H1 (cell line): ENCODE measurements around the gene EXO1. TPM values are rescaled to one million over a fixed set of nuclear protein-coding genes. Genes with fewer than 3 reads are reported as not detected.

Experiments
- CTCF ChIA-PET: fragments of 300-600 bp; sonication (Branson Sonifier 250); formaldehyde crosslinking; loops from one replicate; lab custom pipeline; 2021; ENCODE audit not compliant: partially characterized antibody; lab: Charles Lee
- POLR2A ChIA-PET: fragments of 300-600 bp; sonication (Branson Sonifier 250); formaldehyde crosslinking; loops from one replicate; lab custom pipeline; 2021; ENCODE audit warnings: inconsistent platforms; ENCODE audit not compliant: partially characterized antibody; lab: Charles Lee
- DNase-seq, 2 experiments: peaks; one replicate each; pipeline versions ENCODE4 v3.0.0 to v3.0.0-alpha.2; 2010 to 2022; ENCODE audit warnings: low spot score in 2 of 2, low read depth in 1 of 2, mixed read lengths in 1 of 2
- FAIRE-seq: peaks from 2 replicates; lab custom pipeline; 2011; peaks lifted over from hg19 to GRCh38; lab: Jason Lieb, UNC
- H2AFZ ChIP-seq: 2 replicates; pipeline ENCODE4 v1.8.1; 2012; ENCODE audit warnings: low read length, inconsistent platforms
- H2AK5ac ChIP-seq: 2 replicates; pipeline ENCODE4 v1.6.1; 2013; ENCODE audit warnings: low read depth, low read length
- H2BK120ac ChIP-seq: replicated peaks from 2 replicates; pipeline ENCODE3; 2013; ENCODE audit warnings: low read depth, low read length, inconsistent platforms
- H2BK12ac ChIP-seq: 2 replicates; pipeline ENCODE4 v1.6.1; 2013; ENCODE audit warnings: low read depth, low read length
- H2BK15ac ChIP-seq: 2 replicates; pipeline ENCODE4 v1.6.1; 2013; ENCODE audit warnings: low read length
- H2BK20ac ChIP-seq: 2 replicates; pipeline ENCODE4 v1.6.1; 2013; ENCODE audit warnings: low read length
- H2BK5ac ChIP-seq: 2 replicates; pipeline ENCODE4 v1.6.1; 2013; ENCODE audit warnings: low read depth, low read length
- H3K14ac ChIP-seq: 2 replicates; pipeline ENCODE4 v1.6.1; 2013; ENCODE audit warnings: inconsistent platforms; ENCODE audit not compliant: insufficient read length
- H3K18ac ChIP-seq: 2 replicates; pipeline ENCODE4 v1.6.1; 2013; ENCODE audit warnings: low read length; ENCODE audit errors: extremely low read depth
- H3K23ac ChIP-seq: 2 replicates; pipeline ENCODE4 v1.6.1; 2013; ENCODE audit warnings: inconsistent platforms; ENCODE audit not compliant: insufficient read length
- H3K23me2 ChIP-seq: 2 replicates; pipeline ENCODE4 v1.6.1; 2013; ENCODE audit warnings: low read depth, low read length
- H3K27ac ChIP-seq: 2 replicates; pipeline ENCODE4 v1.6.1; 2011; ENCODE audit warnings: low read depth, low read length, inconsistent platforms
- H3K27me3 ChIP-seq, 4 experiments: replicated peaks in 1 of 4; 1 replicate in 1 of 4; 2 replicates in 3 of 4; pipeline versions ENCODE4 v1.6.1 to v1.8.1; 2011 to 2013; ENCODE audit warnings: low read length in 3 of 4, mild to moderate bottlenecking in 3 of 4, inconsistent platforms in 2 of 4, mixed read lengths in 2 of 4, moderate library complexity in 1 of 4; ENCODE audit not compliant: control insufficient read depth in 3 of 4, insufficient read depth in 3 of 4; ENCODE audit errors: extremely low read depth in 1 of 4
- H3K36me3 ChIP-seq, 4 experiments: 2 replicates each; pipeline versions ENCODE4 v1.6.1 to v1.8.1; 2011 to 2013; ENCODE audit warnings: mild to moderate bottlenecking in 4 of 4, low read length in 3 of 4, moderate library complexity in 2 of 4, control low read depth in 1 of 4, inconsistent platforms in 1 of 4; ENCODE audit not compliant: insufficient read depth in 4 of 4, control insufficient read depth in 2 of 4
- H3K4ac ChIP-seq: replicated peaks from 2 replicates; pipeline ENCODE3; 2013; ENCODE audit warnings: low read length, low read depth, mixed read lengths, inconsistent platforms; ENCODE audit not compliant: insufficient read length
- H3K4me1 ChIP-seq, 4 experiments: replicated peaks in 1 of 4; 1 replicate in 1 of 4; 2 replicates in 3 of 4; pipeline versions ENCODE4 v1.6.1 to v1.8.1; 2011 to 2013; ENCODE audit warnings: low read length in 3 of 4, inconsistent platforms in 2 of 4, mixed read lengths in 1 of 4; ENCODE audit not compliant: insufficient read depth in 4 of 4, control insufficient read depth in 3 of 4
- H3K4me2 ChIP-seq, 2 experiments: 2 replicates each; pipeline versions ENCODE4 v1.6.1 to v1.8.1; 2011 to 2013; ENCODE audit warnings: low read depth in 2 of 2, low read length in 2 of 2, control low read depth in 1 of 2, inconsistent platforms in 1 of 2, mild to moderate bottlenecking in 1 of 2; ENCODE audit not compliant: insufficient read depth in 1 of 2
- H3K4me3 ChIP-seq, 4 experiments: fragments of 200-600, 300-600 bp in 1 of 4; sonication (generic), shearing (Covaris generic), sonication (Bioruptor Twin) in 1 of 4; 2 replicates each; pipeline versions ENCODE4 v1.5.1 to v1.8.1; 2011 to 2016; ENCODE audit warnings: low read length in 4 of 4, low read depth in 3 of 4, control low read depth in 2 of 4, inconsistent platforms in 2 of 4, mild to moderate bottlenecking in 2 of 4, mixed read lengths in 1 of 4, moderate library complexity in 1 of 4; ENCODE audit not compliant: insufficient read depth in 2 of 4; ENCODE audit errors: extremely low read depth in 1 of 4
- H3K56ac ChIP-seq: replicated peaks from 2 replicates; pipeline ENCODE3; 2013; ENCODE audit warnings: low read depth, mild to moderate bottlenecking, mixed read lengths, low read length, inconsistent platforms; ENCODE audit not compliant: insufficient read length
- H3K79me1 ChIP-seq: 2 replicates; pipeline ENCODE4 v1.6.1; 2013; ENCODE audit warnings: low read depth, low read length, control low read depth
- H3K79me2 ChIP-seq, 2 experiments: 2 replicates each; pipeline versions ENCODE4 v1.6.1 to v1.8.1; 2012 to 2013; ENCODE audit warnings: low read length in 2 of 2, mild to moderate bottlenecking in 2 of 2, inconsistent platforms in 1 of 2; ENCODE audit not compliant: insufficient read depth in 2 of 2, control insufficient read depth in 1 of 2
- H3K9ac ChIP-seq, 4 experiments: replicated peaks in 1 of 4; 1 replicate in 1 of 4; 2 replicates in 3 of 4; pipeline versions ENCODE4 v1.6.1 to v1.8.1; 2011 to 2013; ENCODE audit warnings: low read depth in 3 of 4, low read length in 3 of 4, control low read depth in 2 of 4, mild to moderate bottlenecking in 2 of 4, moderate library complexity in 2 of 4, inconsistent platforms in 1 of 4; ENCODE audit errors: extremely low read depth in 1 of 4
- H3K9me3 ChIP-seq, 2 experiments: 2 replicates each; pipeline versions ENCODE4 v1.6.1 to v1.8.1; 2012 to 2013; ENCODE audit warnings: mild to moderate bottlenecking in 2 of 2, moderate library complexity in 2 of 2, control low read depth in 1 of 2, inconsistent platforms in 1 of 2, low read depth in 1 of 2, low read length in 1 of 2, mixed read lengths in 1 of 2; ENCODE audit not compliant: insufficient read depth in 2 of 2
- H4K20me1 ChIP-seq, 2 experiments: replicated peaks in 1 of 2; 2 replicates each; pipeline versions ENCODE3 to v1.8.1; 2011 to 2013; ENCODE audit warnings: inconsistent platforms in 2 of 2, low read length in 2 of 2, mild to moderate bottlenecking in 1 of 2; ENCODE audit not compliant: insufficient read depth in 2 of 2, control insufficient read depth in 1 of 2
- H4K5ac ChIP-seq: 2 replicates; pipeline ENCODE4 v1.6.1; 2013; ENCODE audit warnings: low read length, low read depth, mixed read lengths, inconsistent platforms; ENCODE audit not compliant: insufficient read length
- H4K8ac ChIP-seq: 2 replicates; pipeline ENCODE4 v1.8.0; 2013; ENCODE audit warnings: mild to moderate bottlenecking, moderate library complexity, low read length, inconsistent platforms; ENCODE audit not compliant: insufficient read depth; ENCODE audit errors: extremely low read depth
- H4K91ac ChIP-seq: replicated peaks from 2 replicates; pipeline ENCODE3; 2013; ENCODE audit warnings: low read length, mixed read lengths, inconsistent platforms; ENCODE audit not compliant: insufficient read length
- KDM5A ChIP-seq: fragments of 200-600 bp; IDR thresholded peaks from 2 replicates; pipeline ENCODE4 v1.7.1; 2012; ENCODE audit warnings: mild to moderate bottlenecking, low read length, inconsistent platforms, mixed read lengths
- NANOG ChIP-seq: IDR thresholded peaks from 2 replicates; pipeline ENCODE4 v1.6.1; 2011; ENCODE audit warnings: low read length, low read depth, mild to moderate bottlenecking, inconsistent platforms; ENCODE audit not compliant: insufficient read depth, poor library complexity, severe bottlenecking
- WGBS, 2 experiments: shearing (Covaris generic) in 1 of 2; methylation state at CpG; one replicate each; pipeline versions ENCODE4 v1.1.6 to v1.1.7; 2013 to 2015; ENCODE audit warnings: low lambda C conversion rate in 2 of 2, mixed read lengths in 2 of 2, inconsistent platforms in 1 of 2, low coverage in 1 of 2, missing lambda C conversion rate in 1 of 2; ENCODE audit not compliant: insufficient replicate concordance in 2 of 2, insufficient coverage in 1 of 2, insufficient read length in 1 of 2; ENCODE audit errors: extremely low coverage in 1 of 2, missing lambda C conversion rate in 1 of 2; 5-methylcytosine and 5-hydroxymethylcytosine counted together
- polyA plus RNA-seq, 7 experiments: library from polyadenylated mRNA; depleted of rRNA in 3 of 7; stranded (reverse) in 5 of 7; unstranded in 2 of 7; fragments of >200 nt in 5 of 7; fragments of 200-250 nt in 2 of 7; gene quantifications; 1 replicate in 5 of 7; 2 replicates in 1 of 7; 4 replicates in 1 of 7; pipeline versions ENCODE4 v1.2.1 to v1.2.3, GENCODE V29; 2011 to 2013; ENCODE audit warnings: missing spikeins in 2 of 7, mixed read lengths in 2 of 7
- total RNA-seq: library from RNA; stranded (reverse); fragmentation: NEBNext Ultra II Directional; extraction: Animal tissue kit (Norgen Biotek cat#: 25700); gene quantifications from 2 replicates; pipeline ENCODE4 v1.2.1, GENCODE V29; 2021
- TF ChIP-seq, protein P1 (sequence below): IDR thresholded peaks from 2 replicates; pipeline ENCODE4 v1.6.1; 2012; ENCODE audit warnings: inconsistent platforms
- TF ChIP-seq, protein P2 (sequence below), 3 experiments: IDR thresholded peaks; 1 replicate in 2 of 3; 2 replicates in 1 of 3; pipeline versions ENCODE4 v1.5.1 to v1.6.1; 2011; ENCODE audit warnings: low read length in 3 of 3, mild to moderate bottlenecking in 3 of 3, inconsistent platforms in 2 of 3, low read depth in 1 of 3, moderate library complexity in 1 of 3; ENCODE audit not compliant: insufficient read depth in 1 of 3; ENCODE audit errors: control extremely low read depth in 1 of 3

Gene EXO1
- total and polyA plus RNA-seq, 2 of the 8 experiments (the other 6 are each of a cell fraction or from before 2014, with no cell fraction given): 9.2 to 43.0 TPM

GRCh38 chr1:241836941-241837340, 11.1 kb upstream of the EXO1 start:
- Histone ChIP-seq H2AK5ac (no peak overlapping the region), H3K79me1 (no peaks in the 10 kb centered on the region), H3K27me3 (no peaks in the 10 kb centered on the region), H3K79me2 (no peaks in the 10 kb centered on the region), H2BK5ac (no peak overlapping the region), H4K20me1 (no peaks in the 10 kb centered on the region), H3K14ac (no peak overlapping the region), H3K23ac (no peak overlapping the region), H2BK120ac (no peak overlapping the region), H3K4me3 (no peak overlapping the region), H2BK15ac (no peak overlapping the region), H3K4me2 (no peak overlapping the region), H3K56ac (no peak overlapping the region), H2AFZ (no peak overlapping the region), H4K91ac (no peak overlapping the region), H4K5ac (no peak overlapping the region), H2BK20ac (no peak overlapping the region), H3K9me3 (no peaks in the 10 kb centered on the region), H3K9ac (no peak overlapping the region), H3K4me1 (no peaks in the 10 kb centered on the region), H3K18ac (no peak overlapping the region), H3K23me2 (no peaks in the 10 kb centered on the region), H2BK12ac (no peak overlapping the region), H3K36me3 (no peaks in the 10 kb centered on the region), H3K27ac (no peak overlapping the region), H3K4ac (no peak overlapping the region), H4K8ac (no peak overlapping the region)
- TF ChIP-seq, protein P1, sequence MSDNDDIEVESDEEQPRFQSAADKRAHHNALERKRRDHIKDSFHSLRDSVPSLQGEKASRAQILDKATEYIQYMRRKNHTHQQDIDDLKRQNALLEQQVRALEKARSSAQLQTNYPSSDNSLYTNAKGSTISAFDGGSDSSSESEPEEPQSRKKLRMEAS: no peak
- TF ChIP-seq NANOG (no peak), KDM5A (no peak)
- TF ChIP-seq, protein P2, sequence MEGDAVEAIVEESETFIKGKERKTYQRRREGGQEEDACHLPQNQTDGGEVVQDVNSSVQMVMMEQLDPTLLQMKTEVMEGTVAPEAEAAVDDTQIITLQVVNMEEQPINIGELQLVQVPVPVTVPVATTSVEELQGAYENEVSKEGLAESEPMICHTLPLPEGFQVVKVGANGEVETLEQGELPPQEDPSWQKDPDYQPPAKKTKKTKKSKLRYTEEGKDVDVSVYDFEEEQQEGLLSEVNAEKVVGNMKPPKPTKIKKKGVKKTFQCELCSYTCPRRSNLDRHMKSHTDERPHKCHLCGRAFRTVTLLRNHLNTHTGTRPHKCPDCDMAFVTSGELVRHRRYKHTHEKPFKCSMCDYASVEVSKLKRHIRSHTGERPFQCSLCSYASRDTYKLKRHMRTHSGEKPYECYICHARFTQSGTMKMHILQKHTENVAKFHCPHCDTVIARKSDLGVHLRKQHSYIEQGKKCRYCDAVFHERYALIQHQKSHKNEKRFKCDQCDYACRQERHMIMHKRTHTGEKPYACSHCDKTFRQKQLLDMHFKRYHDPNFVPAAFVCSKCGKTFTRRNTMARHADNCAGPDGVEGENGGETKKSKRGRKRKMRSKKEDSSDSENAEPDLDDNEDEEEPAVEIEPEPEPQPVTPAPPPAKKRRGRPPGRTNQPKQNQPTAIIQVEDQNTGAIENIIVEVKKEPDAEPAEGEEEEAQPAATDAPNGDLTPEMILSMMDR (IDR thresholded peaks at IDR 0.05; ENCODE audit: control extremely low read depth in 1 of 3, insufficient read depth in 1 of 3, low read depth in 1 of 3, low read length in 3 of 3): no peak
- DNase-seq (no peak), FAIRE-seq (no peak)
- 78% methylated on average over 2 of the region's 2 CpGs; no CpG with 5 or more reads in 1 of the 2 experiments for WGBS, 2 experiments
- POLR2A ChIA-PET: no interaction called here
- CTCF ChIA-PET: interaction anchor here (4.2 kb wide), 1 partner anchor 225 kb away, joined by 22 read pairs; no protein-coding TSS in a partner anchor
